ENCODE results near the gene ATF7.

ATF7 gene

GRCh38 chr12:53588123-53588522 is 38.1 kb downstream of the ATF7 start:
- H3K4me3 ChIP-seq (ENCODE audit: extremely low read depth, insufficient read depth, low read length, poor library complexity, severe bottlenecking), result no peak overlapping the region
- peaks cover 7% of the 10 kb centered on the region for H3K4me1 ChIP-seq (ENCODE audit: control insufficient read depth, insufficient read depth, low read length, poor library complexity, severe bottlenecking)
- no peak overlapping the region for H3K27ac ChIP-seq (ENCODE audit: low read depth, low read length, severe bottlenecking)
- no peaks in the 10 kb centered on the region for H3K9me3 ChIP-seq (ENCODE audit: control insufficient read depth, low read length)
- H3K36me3 ChIP-seq (ENCODE audit: control insufficient read depth, insufficient read depth, low read length), result peaks cover 3% of the 10 kb centered on the region
- WGBS, 2 experiments (ENCODE audit: insufficient coverage in 2 of 2), result 100% methylated on average over 1 of the region's 3 CpGs

GRCh38 chr12:53586745-53587144 is 39.4 kb downstream of the ATF7 start:
- Histone ChIP-seq H3K4me3 (ENCODE audit: extremely low read depth, insufficient read depth, low read length, poor library complexity, severe bottlenecking) (no peak overlapping the region), H3K9me3 (ENCODE audit: control insufficient read depth, low read length) (no peaks in the 10 kb centered on the region), H3K27ac (ENCODE audit: low read depth, low read length, severe bottlenecking) (no peak overlapping the region), H3K36me3 (ENCODE audit: control insufficient read depth, insufficient read depth, low read length) (peaks cover 3% of the 10 kb centered on the region), H3K4me1 (ENCODE audit: control insufficient read depth, insufficient read depth, low read length, poor library complexity, severe bottlenecking) (peaks cover 4% of the 10 kb centered on the region)
- 93 to 95% methylated on average over 5 to 7 of the region's 8 CpGs for whole genome bisulfite sequencing, 2 experiments (ENCODE audit: insufficient coverage in 2 of 2)

GRCh38 chr12:53585448-53586125 is 40.6 kb downstream of the ATF7 start:
- H3K36me3 ChIP-seq (ENCODE audit: control insufficient read depth, insufficient read depth, low read length), result peaks cover 3% of the 10 kb centered on the region
- no peak overlapping the region for H3K27ac ChIP-seq (ENCODE audit: low read depth, low read length, severe bottlenecking)
- H3K4me3 ChIP-seq (ENCODE audit: extremely low read depth, insufficient read depth, low read length, poor library complexity, severe bottlenecking), result no peak overlapping the region
- no peaks in the 10 kb centered on the region for H3K9me3 ChIP-seq (ENCODE audit: control insufficient read depth, low read length)
- 100% methylated on average over 1 of the region's 2 CpGs for WGBS, 2 experiments (ENCODE audit: insufficient coverage in 2 of 2)
- H3K4me1 ChIP-seq (ENCODE audit: control insufficient read depth, insufficient read depth, low read length, poor library complexity, severe bottlenecking), result no peaks in the 10 kb centered on the region

DNA sequence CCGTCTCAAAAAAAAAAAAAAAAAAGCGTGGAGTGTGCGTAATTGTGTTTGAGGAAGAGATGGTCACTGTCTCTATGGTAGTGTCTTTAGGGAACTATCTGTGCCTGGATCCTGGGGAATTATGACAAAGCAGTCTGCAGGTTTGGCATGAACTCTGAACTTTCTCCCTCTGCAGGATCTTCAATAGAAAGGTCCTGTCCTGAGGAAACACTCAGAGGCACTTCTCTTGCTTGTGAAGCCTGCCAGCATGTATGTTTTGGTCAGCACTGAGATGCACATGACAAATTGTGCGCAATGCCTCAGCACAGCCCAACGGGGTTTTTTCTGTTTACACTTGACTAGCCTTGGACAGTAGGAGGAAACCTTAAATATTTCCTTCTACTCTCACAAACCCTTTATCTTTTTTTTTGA is 46.6 kb downstream of the ATF7 start:
- WGBS, 2 experiments (ENCODE audit: insufficient coverage in 2 of 2), result 95 to 97% methylated on average over 2 to 4 of the region's 5 CpGs
- H3K9me3 ChIP-seq (ENCODE audit: control insufficient read depth, low read length), result no peaks in the 10 kb centered on the region
- no peak overlapping the region for H3K4me3 ChIP-seq (ENCODE audit: extremely low read depth, insufficient read depth, low read length, poor library complexity, severe bottlenecking)
- peaks cover 21% of the 10 kb centered on the region for H3K36me3 ChIP-seq (ENCODE audit: control insufficient read depth, insufficient read depth, low read length)
- H3K27ac ChIP-seq (ENCODE audit: low read depth, low read length, severe bottlenecking), result no peak overlapping the region
- H3K4me1 ChIP-seq (ENCODE audit: control insufficient read depth, insufficient read depth, low read length, poor library complexity, severe bottlenecking), result no peaks in the 10 kb centered on the region

- Histone ChIP-seq H3K36me3 (ENCODE audit: control insufficient read depth, insufficient read depth, low read length) (peaks cover 29% of the 10 kb centered on the region), H3K9me3 (ENCODE audit: control insufficient read depth, low read length) (no peaks in the 10 kb centered on the region), H3K27ac (ENCODE audit: low read depth, low read length, severe bottlenecking) (no peak overlapping the region), H3K4me3 (ENCODE audit: extremely low read depth, insufficient read depth, low read length, poor library complexity, severe bottlenecking) (no peak overlapping the region), H3K4me1 (ENCODE audit: control insufficient read depth, insufficient read depth, low read length, poor library complexity, severe bottlenecking) (no peaks in the 10 kb centered on the region)
- 84 to 89% methylated on average over 3 to 4 of the region's 5 CpGs for WGBS, 2 experiments (ENCODE audit: insufficient coverage in 2 of 2)
Observed at GRCh38 chr12:53578783-53579182, 47.4 kb downstream of the ATF7 start.

DNA sequence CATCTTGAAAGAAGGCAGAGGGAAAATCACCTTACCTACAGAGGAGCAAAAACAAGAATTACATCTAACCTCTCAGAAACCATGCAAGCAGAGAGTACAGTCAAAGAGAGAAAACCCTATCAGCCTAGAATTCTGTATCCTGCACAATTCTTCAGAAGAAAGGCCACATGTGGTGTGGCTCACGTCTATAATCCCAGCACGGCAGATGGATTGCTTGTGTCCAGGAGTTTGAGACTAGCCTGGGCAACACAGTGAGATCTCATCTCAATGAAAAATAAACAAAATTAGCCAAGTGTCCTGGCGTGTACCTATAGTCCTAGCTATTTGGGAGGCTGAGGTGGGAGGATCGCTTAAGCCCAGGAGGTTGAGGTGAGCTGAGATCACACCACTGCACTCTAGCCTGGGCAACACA is 48.2 kb downstream of the ATF7 start:
- Histone ChIP-seq H3K27ac (ENCODE audit: low read depth, low read length, severe bottlenecking) (no peak overlapping the region), H3K4me1 (ENCODE audit: control insufficient read depth, insufficient read depth, low read length, poor library complexity, severe bottlenecking) (no peaks in the 10 kb centered on the region), H3K9me3 (ENCODE audit: control insufficient read depth, low read length) (no peaks in the 10 kb centered on the region), H3K36me3 (ENCODE audit: control insufficient read depth, insufficient read depth, low read length) (peaks cover 32% of the 10 kb centered on the region), H3K4me3 (ENCODE audit: extremely low read depth, insufficient read depth, low read length, poor library complexity, severe bottlenecking) (no peak overlapping the region)
- 81 to 90% methylated on average over 2 to 3 of the region's 4 CpGs for WGBS, 2 experiments (ENCODE audit: insufficient coverage in 2 of 2)

GRCh38 chr12:53575502-53576249 is 50.5 kb downstream of the ATF7 start:
- peaks cover 49% of the 10 kb centered on the region for H3K36me3 ChIP-seq (ENCODE audit: control insufficient read depth, insufficient read depth, low read length)
- WGBS, 2 experiments (ENCODE audit: insufficient coverage in 2 of 2), result 100% methylated on average over 1 of the region's 3 CpGs

GRCh38 chr12:53572134-53572758 is 53.9 kb downstream of the ATF7 start:
- H3K27ac ChIP-seq (ENCODE audit: low read depth, low read length, severe bottlenecking), result no peak overlapping the region
- peaks cover 41% of the 10 kb centered on the region for H3K36me3 ChIP-seq (ENCODE audit: control insufficient read depth, insufficient read depth, low read length)
- no peaks in the 10 kb centered on the region for H3K4me1 ChIP-seq (ENCODE audit: control insufficient read depth, insufficient read depth, low read length, poor library complexity, severe bottlenecking)
- H3K4me3 ChIP-seq (ENCODE audit: extremely low read depth, insufficient read depth, low read length, poor library complexity, severe bottlenecking), result no peak overlapping the region
- H3K9me3 ChIP-seq (ENCODE audit: control insufficient read depth, low read length), result no peaks in the 10 kb centered on the region
- WGBS, 2 experiments (ENCODE audit: insufficient coverage in 2 of 2), result 96 to 100% methylated on average over 2 to 5 of the region's 8 CpGs

More at GRCh38 chr12:53575502-53576249, 50.5 kb downstream of the ATF7 start:
- Histone ChIP-seq H3K4me3 (ENCODE audit: extremely low read depth, insufficient read depth, low read length, poor library complexity, severe bottlenecking) (no peak overlapping the region), H3K27ac (ENCODE audit: low read depth, low read length, severe bottlenecking) (no peak overlapping the region), H3K9me3 (ENCODE audit: control insufficient read depth, low read length) (no peaks in the 10 kb centered on the region), H3K4me1 (ENCODE audit: control insufficient read depth, insufficient read depth, low read length, poor library complexity, severe bottlenecking) (no peaks in the 10 kb centered on the region)

- no CpG with 5 or more reads among the region's 2 CpGs for WGBS, 2 experiments (ENCODE audit: insufficient coverage in 2 of 2)
Observed at GRCh38 chr12:53571295-53571694, 54.9 kb downstream of the ATF7 start.

GRCh38 chr12:53568809-53569557 is 57.2 kb downstream of the ATF7 start:
- no CpG with 5 or more reads among the region's 2 CpGs for WGBS, 2 experiments (ENCODE audit: insufficient coverage in 2 of 2)
- no peak overlapping the region for H3K27ac ChIP-seq (ENCODE audit: low read depth, low read length, severe bottlenecking)
- H3K4me1 ChIP-seq (ENCODE audit: control insufficient read depth, insufficient read depth, low read length, poor library complexity, severe bottlenecking), result no peaks in the 10 kb centered on the region
- no peak overlapping the region for H3K4me3 ChIP-seq (ENCODE audit: extremely low read depth, insufficient read depth, low read length, poor library complexity, severe bottlenecking)
- H3K36me3 ChIP-seq (ENCODE audit: control insufficient read depth, insufficient read depth, low read length), result peaks cover 22% of the 10 kb centered on the region
- H3K9me3 ChIP-seq (ENCODE audit: control insufficient read depth, low read length), result no peaks in the 10 kb centered on the region

More at GRCh38 chr12:53571295-53571694, 54.9 kb downstream of the ATF7 start:
- Histone ChIP-seq H3K36me3 (ENCODE audit: control insufficient read depth, insufficient read depth, low read length) (peaks cover 32% of the 10 kb centered on the region), H3K4me1 (ENCODE audit: control insufficient read depth, insufficient read depth, low read length, poor library complexity, severe bottlenecking) (no peaks in the 10 kb centered on the region), H3K4me3 (ENCODE audit: extremely low read depth, insufficient read depth, low read length, poor library complexity, severe bottlenecking) (no peak overlapping the region), H3K9me3 (ENCODE audit: control insufficient read depth, low read length) (no peaks in the 10 kb centered on the region), H3K27ac (ENCODE audit: low read depth, low read length, severe bottlenecking) (no peak overlapping the region)
